Nephron (organoid): ENCODE results near the gene RAB25.
A peak's percentile ranks its signal among the peaks of the same experiment; 100 is the strongest.

Experiments
- H3K27ac Mint-ChIP-seq, 3 experiments: 2 replicates each; pipeline ENCODE4 v1.8.0; 2020; ENCODE audit warnings: mixed read lengths in 3 of 3, mild to moderate bottlenecking in 2 of 3, moderate library complexity in 1 of 3
- H3K27me3 Mint-ChIP-seq: 2 replicates; pipeline ENCODE4 v1.8.0; 2021; ENCODE audit warnings: low read depth, mild to moderate bottlenecking, moderate library complexity, mixed read lengths
- H3K36me3 Mint-ChIP-seq: 2 replicates; pipeline ENCODE4 v1.8.0; 2020; ENCODE audit warnings: low read depth, mixed read lengths
- H3K4me1 Mint-ChIP-seq: 2 replicates; pipeline ENCODE4 v1.8.0; 2020; ENCODE audit warnings: mixed read lengths
- H3K4me3 Mint-ChIP-seq, 3 experiments: 2 replicates each; pipeline ENCODE4 v1.8.0; 2020; ENCODE audit warnings: mild to moderate bottlenecking in 3 of 3, mixed read lengths in 3 of 3, moderate library complexity in 2 of 3
- H3K9me3 Mint-ChIP-seq: 2 replicates; pipeline ENCODE4 v1.8.0; 2020; ENCODE audit warnings: mixed read lengths
- TF ChIP-seq, protein P1 (sequence below), 3 experiments: fragments of 200-600 bp; sonication (generic); IDR thresholded peaks; one replicate each; pipeline ENCODE4 v1.5.0; 2021; ENCODE audit warnings: antibody characterized with exemption in 3 of 3; ENCODE audit not compliant: unreplicated experiment in 3 of 3

RAB25 gene

DNA sequence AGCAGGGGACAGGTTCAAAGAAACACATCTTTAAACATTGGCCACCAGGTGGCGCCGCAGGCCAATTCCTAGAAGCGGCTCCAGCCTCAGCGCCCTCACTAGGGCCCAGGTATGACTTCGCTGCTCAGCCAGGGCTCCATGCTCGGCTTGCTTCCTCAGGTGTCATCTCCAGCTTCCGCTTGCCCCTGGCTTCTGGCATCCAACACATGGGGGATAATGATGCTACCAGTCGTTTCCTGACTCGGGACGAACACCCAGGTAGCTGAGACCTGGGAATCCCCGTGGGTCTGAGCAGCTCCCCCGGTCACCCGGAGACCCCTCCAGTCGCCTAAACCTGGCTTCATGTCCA lies 29.9 kb downstream of the RAB25 start:
- Mint-ChIP-seq H3K36me3 (peaks cover 42% of the 10 kb centered on the region), H3K4me3 (peak overlapping the region in 2 of 3 experiments; percentile 20 to 49), H3K9me3 (no peaks in the 10 kb centered on the region), H3K27me3 (no peaks in the 10 kb centered on the region), H3K27ac (peak overlapping the region; percentile 50 to 82 (median 79)), H3K4me1 (peaks cover 36% of the 10 kb centered on the region)
- TF ChIP-seq, protein P1, sequence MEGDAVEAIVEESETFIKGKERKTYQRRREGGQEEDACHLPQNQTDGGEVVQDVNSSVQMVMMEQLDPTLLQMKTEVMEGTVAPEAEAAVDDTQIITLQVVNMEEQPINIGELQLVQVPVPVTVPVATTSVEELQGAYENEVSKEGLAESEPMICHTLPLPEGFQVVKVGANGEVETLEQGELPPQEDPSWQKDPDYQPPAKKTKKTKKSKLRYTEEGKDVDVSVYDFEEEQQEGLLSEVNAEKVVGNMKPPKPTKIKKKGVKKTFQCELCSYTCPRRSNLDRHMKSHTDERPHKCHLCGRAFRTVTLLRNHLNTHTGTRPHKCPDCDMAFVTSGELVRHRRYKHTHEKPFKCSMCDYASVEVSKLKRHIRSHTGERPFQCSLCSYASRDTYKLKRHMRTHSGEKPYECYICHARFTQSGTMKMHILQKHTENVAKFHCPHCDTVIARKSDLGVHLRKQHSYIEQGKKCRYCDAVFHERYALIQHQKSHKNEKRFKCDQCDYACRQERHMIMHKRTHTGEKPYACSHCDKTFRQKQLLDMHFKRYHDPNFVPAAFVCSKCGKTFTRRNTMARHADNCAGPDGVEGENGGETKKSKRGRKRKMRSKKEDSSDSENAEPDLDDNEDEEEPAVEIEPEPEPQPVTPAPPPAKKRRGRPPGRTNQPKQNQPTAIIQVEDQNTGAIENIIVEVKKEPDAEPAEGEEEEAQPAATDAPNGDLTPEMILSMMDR (IDR thresholded peaks at IDR 0.05; ENCODE audit: unreplicated experiment in 3 of 3): peak; percentile 82 to 89 (median 84)

DNA sequence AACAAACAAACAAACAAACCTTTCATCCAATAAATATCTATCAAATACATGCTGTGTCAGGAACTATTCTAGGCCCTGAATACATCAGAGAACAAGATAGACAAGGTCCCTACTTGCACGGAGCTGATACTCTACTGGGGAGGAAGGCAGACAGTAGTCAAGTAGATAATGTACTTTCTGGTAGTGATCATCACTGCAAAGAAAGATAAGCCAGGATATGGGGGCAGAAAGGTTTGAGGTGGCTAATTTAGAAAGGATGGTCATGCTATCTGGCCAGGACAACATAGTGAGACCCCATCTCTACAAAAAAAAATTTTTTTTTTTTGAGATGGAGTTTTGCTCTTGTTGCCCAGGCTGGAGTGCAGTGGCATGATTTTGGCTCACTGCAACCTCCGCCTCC lies 30.6 kb downstream of the RAB25 start:
- peaks cover 35% of the 10 kb centered on the region for H3K4me1 Mint-ChIP-seq
- H3K27me3 Mint-ChIP-seq: no peaks in the 10 kb centered on the region
- no peak overlapping the region for H3K27ac Mint-ChIP-seq
- H3K36me3 Mint-ChIP-seq: peaks cover 42% of the 10 kb centered on the region
- TF ChIP-seq, protein P1 (IDR thresholded peaks at IDR 0.05; ENCODE audit: unreplicated experiment in 3 of 3): no peak
- H3K4me3 Mint-ChIP-seq: no peak overlapping the region
- no peaks in the 10 kb centered on the region for H3K9me3 Mint-ChIP-seq

DNA sequence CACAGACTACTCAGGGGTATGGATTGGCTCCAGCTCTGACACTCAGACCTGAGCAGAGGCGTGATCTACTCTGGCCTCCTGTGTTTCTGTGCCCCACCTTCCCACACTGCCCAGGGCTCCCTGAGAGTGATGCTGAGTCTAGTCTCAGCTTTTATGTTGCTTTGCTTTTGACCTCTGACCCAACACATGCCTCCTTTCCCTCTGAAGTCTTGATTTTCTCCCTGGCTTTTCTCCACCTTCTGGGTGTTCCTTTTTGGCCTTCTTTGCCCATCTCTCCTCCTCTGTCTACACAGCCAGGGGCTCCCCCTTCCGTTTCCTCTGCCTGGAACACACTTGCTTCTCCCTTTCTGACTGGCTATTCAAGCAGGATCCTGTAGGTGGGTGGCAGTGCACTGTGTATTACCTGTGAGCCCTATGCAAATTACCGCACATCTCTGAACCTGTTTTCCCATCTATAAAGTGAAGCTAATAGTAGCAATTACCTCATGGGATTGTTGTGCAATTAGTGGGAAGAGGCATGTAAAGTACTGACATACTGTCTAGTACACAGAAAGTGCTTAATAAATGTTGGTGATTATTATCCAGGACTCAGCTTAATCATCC lies 35.0 kb downstream of the RAB25 start:
- no peak overlapping the region for H3K4me3 Mint-ChIP-seq
- H3K36me3 Mint-ChIP-seq: peaks cover 50% of the 10 kb centered on the region
- TF ChIP-seq, protein P1 (IDR thresholded peaks at IDR 0.05; ENCODE audit: unreplicated experiment in 3 of 3): no peak
- H3K27me3 Mint-ChIP-seq: no peaks in the 10 kb centered on the region
- H3K9me3 Mint-ChIP-seq: no peaks in the 10 kb centered on the region
- peak overlapping the region in 2 of 3 experiments; percentile 12 to 91 for H3K27ac Mint-ChIP-seq
- H3K4me1 Mint-ChIP-seq: peaks cover 31% of the 10 kb centered on the region

DNA sequence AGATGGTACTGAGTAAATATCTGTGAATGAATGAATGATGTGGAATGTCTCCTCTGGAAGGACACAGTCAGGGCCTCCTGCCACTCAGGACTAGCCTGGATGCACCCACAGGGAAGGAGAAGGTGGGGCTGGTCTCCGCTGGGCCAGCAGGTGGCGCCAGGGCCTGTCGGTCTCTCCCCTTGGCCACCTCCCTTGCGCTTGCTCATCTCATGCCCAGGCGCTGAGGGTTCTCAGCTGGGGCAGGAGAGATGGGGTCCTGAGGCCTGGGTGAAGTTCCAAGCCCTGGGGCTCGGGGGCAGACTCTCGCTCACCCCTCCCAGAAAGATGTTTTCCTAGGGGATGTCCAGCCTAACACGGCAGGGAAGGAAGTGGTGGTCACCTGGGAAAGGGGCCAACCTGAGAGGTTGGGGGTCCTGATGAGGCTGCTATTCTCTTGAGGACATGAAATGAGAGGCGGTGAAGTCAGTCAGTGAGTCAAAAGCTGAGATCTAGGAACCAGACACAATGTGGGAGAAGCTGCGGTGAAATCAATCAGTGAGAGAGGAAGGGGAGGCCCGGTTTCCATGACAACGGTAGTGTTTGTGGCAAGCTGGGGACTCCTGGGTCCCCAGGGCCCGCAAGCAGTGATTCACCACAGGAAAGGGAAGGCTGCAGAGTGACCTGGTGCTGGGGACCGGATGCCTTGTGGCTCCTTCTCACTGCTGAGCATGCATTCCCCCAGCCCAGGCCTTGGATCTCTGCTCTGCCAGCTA lies 35.9 kb downstream of the RAB25 start:
- no peak overlapping the region for H3K4me3 Mint-ChIP-seq
- peak overlapping the region; percentile 72 to 91 (median 91) for H3K27ac Mint-ChIP-seq
- H3K9me3 Mint-ChIP-seq: no peaks in the 10 kb centered on the region
- H3K36me3 Mint-ChIP-seq: peaks cover 50% of the 10 kb centered on the region
- TF ChIP-seq, protein P1 (IDR thresholded peaks at IDR 0.05; ENCODE audit: unreplicated experiment in 3 of 3): peak; percentile 86 to 94 (median 93)
- peaks cover 39% of the 10 kb centered on the region for H3K4me1 Mint-ChIP-seq
- H3K27me3 Mint-ChIP-seq: no peaks in the 10 kb centered on the region

DNA sequence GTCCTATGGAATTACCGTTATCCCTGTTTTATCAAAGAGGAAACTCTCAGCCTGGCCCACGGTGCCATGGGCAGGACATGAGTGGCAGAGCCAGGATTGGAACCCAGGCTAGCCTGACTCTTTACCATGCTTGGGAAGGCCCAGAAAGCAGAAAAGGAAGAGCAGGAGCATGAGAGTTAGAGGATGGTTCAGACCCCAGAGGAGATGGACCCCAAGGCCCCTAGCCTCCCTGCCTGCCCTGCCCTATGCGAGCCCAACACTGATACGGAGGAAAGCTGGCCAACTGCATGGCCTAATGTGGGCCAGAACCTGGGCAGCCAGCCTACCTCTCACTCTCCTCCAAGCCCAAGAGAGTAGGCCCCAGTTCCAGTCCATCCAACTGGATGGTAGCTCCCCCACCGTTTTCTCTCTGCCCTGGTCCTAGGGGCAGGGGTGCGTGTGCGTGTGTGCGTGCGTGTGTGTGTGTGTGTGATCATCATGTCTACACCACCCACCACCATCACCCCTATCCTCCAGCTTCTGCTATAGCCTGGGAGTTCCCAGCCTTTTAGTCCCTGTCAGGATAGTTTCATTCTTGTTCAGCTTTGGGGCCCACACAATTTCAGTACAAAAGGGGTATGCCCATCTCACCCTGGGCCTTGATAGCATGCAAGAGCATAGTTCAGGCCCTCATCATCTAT lies 36.7 kb downstream of the RAB25 start:
- peak overlapping the region in 1 of 3 experiments; percentile 41 for H3K27ac Mint-ChIP-seq
- no peaks in the 10 kb centered on the region for H3K27me3 Mint-ChIP-seq
- TF ChIP-seq, protein P1 (IDR thresholded peaks at IDR 0.05; ENCODE audit: unreplicated experiment in 3 of 3): no peak
- H3K4me1 Mint-ChIP-seq: peaks cover 46% of the 10 kb centered on the region
- no peaks in the 10 kb centered on the region for H3K9me3 Mint-ChIP-seq
- peaks cover 49% of the 10 kb centered on the region for H3K36me3 Mint-ChIP-seq
- H3K4me3 Mint-ChIP-seq: no peak overlapping the region
